Muscle layer of colon (tissue), 2 donors: ENCODE results near the gene RFC5.

Source experiments
- H3K27ac ChIP-seq: one replicate; pipeline ENCODE4 v1.7.0; 2013; ENCODE audit warnings: low read depth, mild to moderate bottlenecking, low read length, moderate library complexity
- H3K27me3 ChIP-seq, 2 donors: one replicate each; pipeline ENCODE4 v1.7.0; 2013; ENCODE audit warnings: low read length in 2 of 2, mild to moderate bottlenecking in 2 of 2; ENCODE audit not compliant: insufficient read depth in 2 of 2, control insufficient read depth in 1 of 2
- H3K36me3 ChIP-seq: one replicate; pipeline ENCODE4 v1.7.0; 2013; ENCODE audit warnings: mild to moderate bottlenecking, low read length; ENCODE audit not compliant: insufficient read depth
- H3K4me1 ChIP-seq: one replicate; pipeline ENCODE4 v1.7.0; 2013; ENCODE audit warnings: mild to moderate bottlenecking, low read length; ENCODE audit not compliant: insufficient read depth
- H3K4me3 ChIP-seq, 2 donors: one replicate each; pipeline ENCODE4 v1.7.0; 2013; ENCODE audit warnings: low read length in 2 of 2, low read depth in 1 of 2, mild to moderate bottlenecking in 1 of 2, moderate library complexity in 1 of 2
- H3K9ac ChIP-seq: one replicate; pipeline ENCODE4 v1.7.0; 2013; ENCODE audit warnings: low read length
- H3K9me3 ChIP-seq: one replicate; pipeline ENCODE4 v1.7.0; 2013; ENCODE audit warnings: mild to moderate bottlenecking, low read length
- donor health status: abdominal sarcoma.
- donor health status: Adenocarcinoma of cecum.

Gene RFC5

DNA sequence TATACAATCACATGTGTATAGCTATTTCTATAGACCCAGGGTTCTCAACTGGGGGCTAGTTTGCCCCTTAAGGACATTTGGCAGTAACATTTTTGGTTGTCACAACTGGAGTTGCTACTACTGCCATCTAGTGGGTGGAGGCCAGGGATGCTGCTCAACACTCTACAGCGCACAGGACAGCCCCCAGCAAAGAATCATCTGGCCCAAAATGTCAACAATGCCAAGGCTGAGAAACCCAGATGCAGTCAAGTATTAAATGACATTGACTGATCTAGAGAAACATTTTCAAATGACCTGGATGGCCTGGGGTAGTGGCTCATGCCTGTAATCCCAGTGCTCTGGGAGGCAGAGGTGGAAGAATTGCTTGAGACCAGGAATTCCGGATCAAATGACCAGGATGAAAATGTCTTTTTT lies 38.6 kb downstream of the RFC5 start:
- no peaks in the 10 kb centered on the region for H3K9me3 ChIP-seq
- H3K27ac ChIP-seq, result no peak overlapping the region
- H3K9ac ChIP-seq, result no peak overlapping the region
- H3K27me3 ChIP-seq, result no peaks in the 10 kb centered on the region
- H3K36me3 ChIP-seq, result peaks cover 6% of the 10 kb centered on the region
- peaks cover 40% of the 10 kb centered on the region for H3K4me1 ChIP-seq
- H3K4me3 ChIP-seq, result no peak overlapping the region

DNA sequence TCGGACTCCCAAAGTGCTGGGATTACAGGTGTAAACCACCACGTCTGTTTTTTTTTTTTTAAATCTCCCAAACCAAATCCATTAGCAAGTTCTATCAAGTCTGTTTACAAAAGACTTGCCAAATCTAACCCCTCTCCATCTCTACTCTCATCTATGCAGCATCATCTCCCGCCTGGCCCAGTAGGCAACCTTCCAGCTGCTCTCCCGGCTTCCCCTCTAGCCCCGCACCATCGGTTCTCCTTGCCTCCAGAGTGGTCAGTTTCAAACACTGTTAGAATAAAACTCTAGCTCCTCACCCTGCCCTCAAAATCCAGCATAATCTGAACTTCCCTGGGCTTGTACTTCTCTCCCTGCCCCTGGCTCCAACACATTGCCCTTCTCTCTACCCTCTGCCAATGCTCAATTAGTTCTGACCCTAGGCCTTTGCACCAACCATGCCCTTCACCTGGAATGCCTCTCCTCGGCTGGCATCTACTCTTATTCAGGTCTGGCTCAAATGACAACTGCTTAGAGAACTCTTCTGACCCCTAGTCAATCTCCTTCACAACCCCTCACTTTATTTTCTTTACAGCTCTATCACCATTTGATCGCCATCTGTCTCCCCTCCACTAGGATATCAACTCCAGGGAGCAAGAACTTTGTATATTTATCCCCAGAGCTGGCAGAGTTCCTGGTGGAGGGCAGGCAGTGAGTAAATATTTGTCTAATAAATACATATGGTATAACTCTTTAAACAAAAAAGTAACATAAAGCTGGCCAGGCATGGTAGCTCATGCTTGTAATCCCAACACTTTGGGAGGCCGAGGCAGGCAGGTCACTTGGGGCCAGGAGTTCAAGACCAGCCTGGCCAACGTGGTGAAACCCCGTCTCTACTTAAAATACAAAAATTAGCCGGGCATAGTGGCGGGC lies 39.6 kb downstream of the RFC5 start:
- Histone ChIP-seq H3K4me1 (peaks cover 40% of the 10 kb centered on the region), H3K27ac (no peak overlapping the region), H3K9ac (no peak overlapping the region), H3K4me3 (no peak overlapping the region), H3K9me3 (no peaks in the 10 kb centered on the region), H3K27me3 (no peaks in the 10 kb centered on the region), H3K36me3 (no peaks in the 10 kb centered on the region)

DNA sequence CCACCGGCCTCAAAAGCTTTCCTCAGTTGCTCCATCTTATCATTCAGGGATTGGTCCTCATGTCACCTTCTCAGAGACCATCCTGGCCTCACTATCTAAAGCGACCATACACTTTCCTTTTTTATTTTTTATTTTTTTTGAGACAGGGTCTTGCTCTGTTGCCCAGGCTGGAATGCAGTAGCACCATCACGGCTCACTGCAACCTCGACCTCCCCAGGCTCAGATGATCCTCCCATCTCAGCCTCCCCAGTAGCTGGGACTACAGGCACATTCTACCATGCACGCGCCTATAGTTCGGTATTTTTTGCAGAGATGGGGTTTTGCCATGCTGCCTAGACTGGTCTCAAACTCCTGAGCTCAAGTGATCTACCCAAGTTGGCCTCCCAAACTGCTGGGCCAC lies 41.7 kb downstream of the RFC5 start:
- Histone ChIP-seq H3K4me1 (peaks cover 33% of the 10 kb centered on the region), H3K9ac (no peak overlapping the region), H3K27ac (no peak overlapping the region), H3K9me3 (no peaks in the 10 kb centered on the region), H3K4me3 (no peak overlapping the region), H3K27me3 (no peaks in the 10 kb centered on the region), H3K36me3 (no peaks in the 10 kb centered on the region)

DNA sequence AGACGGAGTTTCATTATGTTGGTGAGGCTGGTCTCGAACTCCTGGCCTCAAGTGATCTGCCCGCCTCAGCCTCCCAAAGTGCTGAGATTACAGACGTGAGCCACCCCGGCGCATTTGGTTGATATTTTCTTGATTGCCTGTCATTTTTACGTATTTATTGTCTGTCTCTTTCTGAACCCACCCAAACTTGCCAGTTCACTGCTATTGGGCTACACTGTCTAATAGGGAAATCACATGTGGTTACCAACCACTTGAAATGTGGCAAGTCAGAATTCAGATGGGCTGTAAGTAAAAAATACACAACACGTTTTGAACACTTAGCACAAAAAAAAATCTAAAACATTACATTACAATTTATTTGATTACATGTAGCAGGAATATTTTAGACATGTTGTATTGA lies 42.4 kb downstream of the RFC5 start:
- Histone ChIP-seq H3K9me3 (no peaks in the 10 kb centered on the region), H3K27me3 (no peaks in the 10 kb centered on the region), H3K27ac (no peak overlapping the region), H3K4me1 (peaks cover 34% of the 10 kb centered on the region), H3K36me3 (no peaks in the 10 kb centered on the region), H3K9ac (no peak overlapping the region), H3K4me3 (no peak overlapping the region)

DNA sequence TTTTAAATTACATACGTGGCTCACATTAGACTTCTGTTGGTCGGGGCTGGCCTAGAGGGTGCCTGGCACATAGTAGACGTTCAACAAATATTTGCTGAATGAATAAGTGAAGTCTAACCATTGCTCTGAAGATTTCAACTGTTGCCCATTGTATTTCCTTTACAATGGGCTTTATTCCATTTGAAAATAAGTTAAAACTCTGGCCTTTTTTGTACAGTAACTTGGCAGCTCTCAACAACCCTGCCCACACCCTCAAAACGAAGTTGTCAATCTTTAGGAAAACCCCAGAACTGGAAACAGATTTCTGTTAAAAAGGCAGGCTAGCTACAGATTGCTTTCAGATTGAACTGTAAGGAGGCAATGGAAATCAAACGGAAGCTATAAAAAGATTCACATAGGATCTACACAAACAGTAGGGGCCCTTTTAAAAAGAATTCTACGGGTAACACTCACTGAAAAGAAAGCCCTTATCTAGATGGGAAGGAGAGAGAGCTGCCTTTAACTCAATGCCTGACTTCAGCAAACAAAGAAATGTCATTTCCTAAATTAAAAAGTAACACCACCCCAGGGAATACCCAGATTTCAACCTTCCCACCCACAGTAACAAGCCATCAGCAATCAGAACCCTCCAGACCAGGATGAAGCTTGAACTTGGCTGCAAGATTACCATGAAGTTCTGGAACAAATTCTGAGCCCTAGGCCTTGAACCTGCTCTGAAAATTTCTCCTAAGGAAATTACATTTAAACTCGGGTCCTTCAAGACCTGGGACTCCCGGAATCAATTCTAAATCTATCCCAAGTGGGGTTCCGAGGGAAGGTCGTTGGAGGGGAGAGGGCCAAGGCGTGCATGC lies 43.1 kb downstream of the RFC5 start:
- Histone ChIP-seq H3K36me3 (no peaks in the 10 kb centered on the region), H3K27ac (peak overlapping the region; percentile 98), H3K9me3 (no peaks in the 10 kb centered on the region), H3K27me3 (no peaks in the 10 kb centered on the region), H3K9ac (peak overlapping the region; percentile 99), H3K4me1 (peaks cover 37% of the 10 kb centered on the region), H3K4me3 (peak overlapping the region; percentile 79 to 89)

DNA sequence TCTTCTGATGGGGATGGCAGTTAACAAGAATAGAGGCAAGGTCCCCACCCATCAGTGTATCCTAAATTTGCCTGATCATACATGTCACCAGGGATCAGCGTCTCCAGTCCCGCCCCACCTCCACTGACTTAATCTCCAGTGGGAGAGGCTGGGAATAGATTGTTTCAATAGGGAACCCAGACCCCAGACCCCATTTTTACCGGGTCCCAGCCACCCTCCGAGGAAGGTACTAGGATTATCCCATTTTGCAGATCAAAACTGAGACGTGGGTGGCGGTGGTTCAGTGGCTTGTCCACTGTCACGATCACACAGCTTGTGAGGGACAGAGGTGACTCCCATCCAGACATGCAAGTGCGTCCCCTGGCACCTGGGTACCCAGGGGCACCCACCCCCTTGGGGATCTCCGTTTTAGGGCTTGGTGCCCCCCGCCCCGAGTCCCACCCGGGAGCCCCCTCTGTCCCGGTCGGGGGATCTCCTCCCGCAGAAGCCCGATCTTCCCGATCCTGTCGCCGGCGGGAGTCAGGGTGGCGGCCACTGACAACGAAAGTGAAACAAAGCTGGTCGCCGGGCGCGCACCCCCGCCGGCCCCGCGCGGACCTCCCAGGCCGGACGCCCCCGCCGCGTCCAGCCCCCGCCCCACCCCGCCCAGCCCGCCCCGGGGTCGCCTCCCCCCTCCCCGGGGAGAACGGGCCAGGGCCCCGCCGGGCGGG lies 44.0 kb downstream of the RFC5 start:
- Histone ChIP-seq H3K36me3 (no peaks in the 10 kb centered on the region), H3K4me3 (peak overlapping the region; percentile 79 to 89), H3K27ac (peak overlapping the region; percentile 98), H3K9ac (peak overlapping the region; percentile 99), H3K9me3 (no peaks in the 10 kb centered on the region), H3K4me1 (peaks cover 37% of the 10 kb centered on the region), H3K27me3 (no peaks in the 10 kb centered on the region)

DNA sequence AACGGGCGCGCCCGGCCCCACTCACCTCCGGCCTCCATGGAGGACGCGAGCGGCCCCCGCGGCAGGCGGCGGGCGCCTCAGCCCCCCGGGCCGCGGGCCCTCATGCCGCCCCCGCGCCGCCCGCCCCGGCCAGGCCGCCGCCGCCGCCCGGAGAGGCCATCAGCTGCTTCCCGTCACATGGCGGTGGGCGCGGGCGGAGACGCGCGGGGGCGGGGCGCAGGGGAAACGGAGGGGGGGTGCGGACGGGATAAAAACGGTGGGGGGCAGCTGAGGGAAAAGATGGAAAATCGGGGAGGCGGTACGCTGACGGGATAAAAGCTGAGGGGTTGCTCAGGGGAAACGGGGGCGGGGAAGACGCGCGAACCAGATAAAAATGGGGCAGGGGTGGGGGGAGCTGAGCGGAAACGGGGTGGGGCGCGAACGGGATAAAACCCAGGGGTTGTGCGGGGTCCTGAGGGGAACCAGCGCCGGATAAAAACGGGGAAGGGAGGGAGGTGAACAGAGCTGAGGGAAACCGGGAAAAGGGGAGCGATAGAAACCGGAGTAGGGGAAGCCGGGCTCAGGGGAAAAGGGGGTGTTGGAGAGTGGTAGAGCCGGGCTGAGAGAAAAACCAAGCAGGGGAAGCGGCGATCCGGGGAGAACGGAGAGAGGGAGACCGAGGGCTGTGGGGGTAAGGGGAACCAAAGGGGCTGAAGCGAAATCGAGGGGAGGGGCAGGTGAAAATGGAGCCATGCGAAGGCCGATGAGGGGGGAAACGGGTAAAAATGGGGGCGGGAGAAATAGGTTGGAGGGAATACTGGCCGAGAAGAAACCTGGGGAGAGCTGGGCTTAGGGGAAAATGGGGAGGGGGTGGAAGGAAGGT lies 44.7 kb downstream of the RFC5 start, which contains the start of gene WSB2:
Gene WSB2, minus strand, starts transcription at position 169 of the 862 bp plus-strand sequence. Its CDS starts 131 bp downstream, at position 38.
- no peaks in the 10 kb centered on the region for H3K9me3 ChIP-seq
- peak within 1 kb of the TSS; percentile 79 to 92 for H3K4me3 ChIP-seq
- peak within 1 kb of the TSS; percentile 98 for H3K27ac ChIP-seq
- no peaks in the 10 kb centered on the region for H3K27me3 ChIP-seq
- peak within 1 kb of the TSS; percentile 99 for H3K9ac ChIP-seq
- H3K4me1 ChIP-seq, result peaks cover 32% of the 10 kb centered on the region
- H3K36me3 ChIP-seq, result no peaks in the 10 kb centered on the region

DNA sequence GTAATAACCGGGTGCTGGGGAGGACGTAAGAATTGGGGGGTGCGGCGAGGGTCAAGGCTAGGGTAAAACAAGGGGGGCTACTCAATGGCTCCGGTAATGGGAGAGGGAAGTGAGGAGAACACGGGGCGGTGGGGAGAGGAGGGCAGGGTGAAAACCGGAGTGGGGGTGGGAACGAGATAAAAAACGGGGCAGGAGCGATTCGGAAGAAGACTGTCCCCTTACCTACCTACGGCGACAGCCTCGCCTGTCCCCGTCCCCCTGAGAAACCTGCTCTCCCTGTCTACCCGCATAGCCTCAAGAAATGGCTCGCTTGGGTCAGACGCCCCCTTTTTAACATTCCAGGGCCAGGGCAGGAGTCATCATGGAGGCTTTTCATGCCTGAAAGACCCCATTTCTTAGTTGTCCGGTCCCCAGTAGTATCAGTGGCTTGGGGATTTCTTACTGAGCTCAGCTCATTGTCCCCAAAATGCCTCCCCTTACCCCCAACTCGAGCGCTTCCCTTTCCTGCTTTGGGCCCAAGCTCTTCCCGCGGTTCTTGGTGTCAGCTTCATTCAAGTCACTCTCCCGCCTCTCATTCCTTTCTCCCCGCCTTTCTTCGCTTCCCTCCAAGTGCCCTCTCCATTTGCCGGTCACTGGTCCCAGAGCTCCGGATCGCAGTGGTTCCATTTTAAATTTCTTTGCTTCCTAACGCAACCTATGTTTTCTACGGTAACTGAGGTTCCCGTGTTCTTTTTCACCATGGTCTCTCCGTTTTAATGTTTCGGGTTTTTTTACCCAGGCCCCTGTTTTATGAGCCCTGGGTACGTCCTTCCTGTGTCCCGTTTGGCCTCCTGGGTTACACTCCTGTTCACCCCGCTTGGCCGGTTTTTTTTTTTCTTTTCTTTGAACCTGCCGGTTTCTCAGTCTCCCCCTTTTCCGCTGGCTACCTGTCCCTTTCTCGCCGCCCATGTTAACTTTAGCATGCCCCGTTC lies 45.7 kb downstream of the RFC5 start:
- peak overlapping the region; percentile 99 for H3K9ac ChIP-seq
- peak overlapping the region; percentile 94 for H3K27ac ChIP-seq
- H3K4me1 ChIP-seq, result peaks cover 26% of the 10 kb centered on the region

DNA sequence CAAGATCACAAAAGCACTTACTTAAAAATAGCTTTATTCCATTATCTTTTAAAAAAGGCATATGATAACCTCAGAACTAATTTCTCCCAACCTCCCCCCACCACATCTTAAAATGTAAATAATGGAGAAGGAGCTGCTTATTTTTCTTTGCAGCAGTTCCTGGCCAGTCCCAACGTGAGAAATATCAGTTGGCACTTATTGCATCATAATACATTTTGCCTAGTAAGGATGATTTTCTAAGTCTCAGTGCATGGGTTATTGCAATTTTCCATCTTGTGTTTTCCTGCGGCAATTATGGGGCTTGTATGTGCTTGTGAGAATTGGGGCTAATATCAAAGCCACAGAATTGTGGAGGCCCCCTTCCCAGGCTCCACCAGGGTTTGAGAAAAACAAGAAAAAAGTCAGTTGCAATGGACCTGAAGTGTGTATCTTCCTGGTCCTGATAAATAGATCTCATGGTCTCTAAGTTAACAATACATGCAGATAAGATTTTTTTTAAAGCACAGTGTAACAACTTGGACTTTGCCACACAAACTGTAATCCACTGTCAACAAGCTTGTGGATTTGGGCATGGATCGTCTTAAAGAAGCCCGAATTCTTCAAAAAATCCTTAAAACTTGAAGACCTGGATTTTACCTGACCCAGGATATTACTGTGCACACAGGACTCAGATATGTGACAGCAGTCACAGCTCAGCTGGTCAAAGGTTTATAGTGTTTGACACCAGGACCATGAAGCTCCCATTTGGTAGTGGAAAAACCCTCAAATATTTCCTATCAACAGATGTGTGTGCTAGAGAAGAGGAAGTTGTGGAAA lies 47.3 kb downstream of the RFC5 start:
- H3K9me3 ChIP-seq, result no peaks in the 10 kb centered on the region
- H3K27ac ChIP-seq, result no peak overlapping the region
- no peak overlapping the region for H3K9ac ChIP-seq
- H3K27me3 ChIP-seq, result no peaks in the 10 kb centered on the region
- no peak overlapping the region for H3K4me3 ChIP-seq
- H3K4me1 ChIP-seq, result peaks cover 26% of the 10 kb centered on the region
- H3K36me3 ChIP-seq, result no peaks in the 10 kb centered on the region

More for the DNA sequence above, 45.7 kb downstream of the RFC5 start:
- no peaks in the 10 kb centered on the region for H3K36me3 ChIP-seq
- H3K27me3 ChIP-seq, result no peaks in the 10 kb centered on the region
- peak overlapping the region; percentile 52 to 92 for H3K4me3 ChIP-seq
- H3K9me3 ChIP-seq, result no peaks in the 10 kb centered on the region
